Measurements from ENCODE around the gene ANKRD49.

The ANKRD49 gene

GRCh38 chr11:94526645-94527438 is 33.1 kb downstream of the ANKRD49 start:
- no peak for TF ChIP-seq CTCF (IDR thresholded peaks at IDR 0.05; ENCODE audit: low read depth, low read length)
- no peak overlapping the region for H3K4me3 ChIP-seq (replicated peaks in 1 of 2; ENCODE audit: low read depth in 2 of 2, low read length in 2 of 2)
- no peak for DNase-seq (ENCODE audit: low read depth in 2 of 2)

GRCh38 chr11:94528551-94528950 is 34.8 kb downstream of the ANKRD49 start:
- TF ChIP-seq CTCF (IDR thresholded peaks at IDR 0.05; ENCODE audit: low read depth, low read length): no peak
- H3K4me3 ChIP-seq (replicated peaks in 1 of 2; ENCODE audit: low read depth in 2 of 2, low read length in 2 of 2): no peak overlapping the region
- peak in 1 of 2 donors; percentile 80 for DNase-seq (ENCODE audit: low read depth in 2 of 2)

DNA sequence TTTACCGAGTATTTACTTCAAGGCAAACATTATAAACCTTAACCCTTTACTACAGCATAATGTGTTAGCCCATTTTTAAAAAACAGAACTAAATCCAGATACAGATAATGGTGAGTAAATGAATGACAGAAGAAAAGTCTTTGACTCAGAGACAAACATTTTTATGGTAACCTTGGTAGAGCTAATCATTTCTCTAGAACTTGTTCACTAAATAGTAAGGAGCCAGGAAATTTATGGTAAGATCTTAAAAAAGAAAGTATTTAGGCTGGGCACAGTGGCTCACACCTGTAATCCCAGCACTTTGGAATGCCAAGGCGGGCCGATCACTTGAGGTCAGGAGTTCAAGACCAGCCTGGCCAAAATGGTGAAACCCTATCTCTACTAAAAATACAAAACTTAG is 38.4 kb downstream of the ANKRD49 start:
- H3K4me3 ChIP-seq (replicated peaks in 1 of 2; ENCODE audit: low read depth in 2 of 2, low read length in 2 of 2): no peak overlapping the region
- no peak for TF ChIP-seq CTCF (IDR thresholded peaks at IDR 0.05; ENCODE audit: low read depth, low read length)
- no peak for DNase-seq (ENCODE audit: low read depth in 2 of 2)

DNA sequence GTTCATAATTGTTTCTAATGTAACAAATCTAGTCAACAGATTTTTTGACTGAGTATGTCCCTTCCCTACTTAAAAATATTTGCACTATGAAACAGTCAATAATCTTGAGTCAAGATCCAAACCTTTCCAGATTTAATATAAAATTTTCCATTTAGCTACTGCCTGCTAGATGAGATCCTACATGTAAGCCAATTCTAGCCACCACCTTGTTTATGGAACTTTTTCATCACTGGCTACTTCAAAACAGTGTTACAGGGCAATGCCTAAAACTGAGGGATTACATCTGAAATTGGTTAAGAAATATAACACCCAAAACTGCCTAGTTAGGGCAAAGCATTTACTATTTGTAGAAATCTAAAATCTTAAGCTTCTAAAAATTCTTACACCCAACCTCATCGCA is 39.4 kb downstream of the ANKRD49 start:
- no peak for DNase-seq (ENCODE audit: low read depth in 2 of 2)
- no peak for TF ChIP-seq CTCF (IDR thresholded peaks at IDR 0.05; ENCODE audit: low read depth, low read length)
- no peak overlapping the region for H3K4me3 ChIP-seq (replicated peaks in 1 of 2; ENCODE audit: low read depth in 2 of 2, low read length in 2 of 2)

DNA sequence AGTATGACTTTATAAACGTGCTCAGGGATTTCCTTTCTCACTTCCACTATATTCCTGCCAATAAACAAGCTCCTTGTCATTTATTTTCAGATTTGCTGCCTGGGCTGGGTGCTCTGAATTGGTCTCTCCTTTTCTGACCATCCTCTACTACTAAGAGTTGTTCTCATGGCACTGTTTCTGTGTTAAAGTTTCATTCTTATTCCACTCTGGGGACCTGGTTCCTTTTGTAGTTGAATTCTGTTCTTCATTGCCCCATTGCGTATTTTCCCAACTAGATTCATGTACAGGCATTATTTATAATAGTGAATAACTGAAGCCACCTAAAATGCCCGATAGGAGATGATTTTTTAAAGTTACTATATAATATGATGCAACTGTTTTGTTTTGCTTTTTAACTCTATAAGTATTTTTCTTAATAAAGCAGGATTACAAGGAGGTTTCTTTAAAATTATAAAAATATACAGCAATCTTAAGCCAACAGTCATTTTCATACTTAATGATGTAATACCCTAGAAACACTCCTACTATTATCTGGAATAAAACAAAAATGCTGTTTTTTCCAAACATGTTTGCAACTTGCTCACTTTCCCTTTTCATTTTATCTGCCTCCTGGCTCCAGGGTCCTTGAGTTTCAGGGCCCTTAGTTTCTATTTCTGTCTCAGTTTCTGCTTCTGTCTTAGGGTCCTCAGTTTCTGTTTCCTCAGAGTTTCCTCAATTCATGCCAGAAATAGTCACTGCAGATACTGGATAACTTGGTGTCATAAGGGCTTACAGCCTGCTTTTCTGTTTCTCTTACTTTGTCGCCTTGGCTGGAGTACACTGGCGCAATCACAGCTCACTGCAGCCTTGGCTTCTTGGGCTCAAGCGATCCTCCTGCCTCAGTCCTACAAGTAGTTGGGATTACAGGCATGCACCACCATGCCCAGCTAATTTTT is 40.2 kb downstream of the ANKRD49 start:
- DNase-seq (ENCODE audit: low read depth in 2 of 2): no peak
- TF ChIP-seq CTCF (IDR thresholded peaks at IDR 0.05; ENCODE audit: low read depth, low read length): no peak
- no peak overlapping the region for H3K4me3 ChIP-seq (replicated peaks in 1 of 2; ENCODE audit: low read depth in 2 of 2, low read length in 2 of 2)

DNA sequence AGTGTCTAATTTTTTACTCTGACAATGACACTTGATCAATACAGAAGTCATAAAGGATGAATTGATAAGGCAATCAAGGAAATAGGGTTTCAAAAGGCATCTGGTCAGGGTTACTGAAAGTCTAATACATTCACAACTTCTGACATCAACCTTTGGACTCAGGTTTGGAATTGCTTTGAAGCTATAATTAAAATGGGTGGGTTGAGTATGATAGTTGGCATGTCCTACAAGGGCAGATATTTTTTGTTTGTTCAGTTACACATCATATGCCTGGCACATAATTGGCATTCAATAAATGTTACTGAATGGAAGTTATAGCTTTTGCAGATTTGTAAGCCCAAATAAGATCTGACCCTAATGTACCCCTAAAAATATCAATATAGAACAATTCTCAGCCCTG is 42.6 kb downstream of the ANKRD49 start:
- no peak for DNase-seq (ENCODE audit: low read depth in 2 of 2)
- TF ChIP-seq CTCF (IDR thresholded peaks at IDR 0.05; ENCODE audit: low read depth, low read length): no peak
- H3K4me3 ChIP-seq (replicated peaks in 1 of 2; ENCODE audit: low read depth in 2 of 2, low read length in 2 of 2): no peak overlapping the region
